A549 (cell line): ENCODE results near the gene DELE1.

Experiments used
- BHLHE40 ChIP-seq: IDR thresholded peaks from 2 replicates; pipeline ENCODE4 v1.6.1; 2012; ENCODE audit warnings: low read depth, low read length, inconsistent platforms
- CTCF ChIP-seq: fragments of >200 bp; sonication (Bioruptor Twin); formaldehyde crosslinking; IDR thresholded peaks from 3 replicates; pipeline ENCODE4 v1.5.1; 2016
- EP300 ChIP-seq, 2 experiments: fragments of >200 bp; sonication (Bioruptor Twin); formaldehyde crosslinking; IDR thresholded peaks; 2 replicates in 1 of 2; 3 replicates in 1 of 2; pipeline ENCODE4 v1.6.1; 2016 to 2017
- FOSB ChIP-seq: fragments of 250-450 bp; sonication (Bioruptor Pico); IDR thresholded peaks from 2 replicates; pipeline ENCODE4 v1.5.0; 2020; ENCODE audit warnings: mild to moderate bottlenecking, moderate library complexity
- JUNB ChIP-seq: fragments of >200 bp; sonication (Bioruptor Twin); formaldehyde crosslinking; IDR thresholded peaks from 2 replicates; pipeline ENCODE4 v1.6.1; 2016
- POLR2AphosphoS2 ChIP-seq: conservative IDR thresholded peaks from 2 replicates; pipeline ENCODE4 v1.6.1; 2012; ENCODE audit warnings: low read length, improper control_type of control experiment, inconsistent platforms
- RARB ChIP-seq: fragments of 250-450 bp; sonication (Bioruptor Pico); IDR thresholded peaks from 2 replicates; pipeline ENCODE4 v1.8.0; 2021; ENCODE audit warnings: mild to moderate bottlenecking, moderate library complexity
- RFX5 ChIP-seq: fragments of 450-650 bp; IDR thresholded peaks from 2 replicates; pipeline ENCODE4 v1.7.1; 2014; ENCODE audit warnings: antibody characterized with exemption, mild to moderate bottlenecking, moderate library complexity
- ZFP36 ChIP-seq: fragments of 450-650 bp; IDR thresholded peaks from 2 replicates; pipeline ENCODE4 v1.6.1; 2014; ENCODE audit warnings: borderline replicate concordance; ENCODE audit not compliant: partially characterized antibody

GRCh38 chr5:141935538-141935937, 11.9 kb downstream of the DELE1 start:
- TF ChIP-seq RFX5 = no peak
- no peak for TF ChIP-seq JUNB
- TF ChIP-seq CTCF = no peak
- TF ChIP-seq FOSB (CRISPR knock-in tag) = no peak
- TF ChIP-seq ZFP36 = no peak
- TF ChIP-seq POLR2AphosphoS2 = no peak
- TF ChIP-seq EP300 (IDR thresholded peaks at IDR 0.05) = no peak
- no peak for TF ChIP-seq BHLHE40
- TF ChIP-seq RARB (CRISPR knock-in tag) = no peak
